ENCODE measurements around the gene KRT14. TPM values are rescaled to one million over a fixed set of nuclear protein-coding genes. Genes with fewer than 3 reads are reported as not detected.
A peak's percentile ranks its signal among the peaks of the same experiment; 100 is the strongest.

Gene KRT14
- total RNA-seq, 4 donors from 2014 or later = 115 to 7,717 (median 1,579) TPM

GRCh38 chr17:41549596-41550039 lies 37.1 kb downstream of the KRT14 start:
- 52 to 62% methylated on average over 8 of the region's 8 CpGs for WGBS, 2 donors
- no peak for TF ChIP-seq CTCF (IDR thresholded peaks at IDR 0.05)
- no peak for TF ChIP-seq POLR2A (IDR thresholded peaks at IDR 0.05)
- H3K27me3 ChIP-seq = no peaks in the 10 kb centered on the region
- H3K27ac ChIP-seq = peak overlapping the region; percentile 86 to 93 (median 88)
- no peak for DNase-seq
- intact Hi-C loops (cut with DNase I) = loop anchor here (5.0 to 10.0 kb wide), 3 partner anchors 95 to 645 kb away; no protein-coding TSS in a partner anchor
- no peaks in the 10 kb centered on the region for H3K9me3 ChIP-seq
- H3K4me1 ChIP-seq = peaks cover 22 to 48% (median 30%) of the 10 kb centered on the region in 3 donors
- no peaks in the 10 kb centered on the region for H3K36me3 ChIP-seq
- H3K4me3 ChIP-seq = no peak overlapping the region

GRCh38 chr17:41548844-41549595 lies 37.7 kb downstream of the KRT14 start:
- no peaks in the 10 kb centered on the region for H3K27me3 ChIP-seq
- H3K36me3 ChIP-seq = no peaks in the 10 kb centered on the region
- peak overlapping the region; percentile 86 to 93 (median 88) for H3K27ac ChIP-seq
- H3K4me1 ChIP-seq = peaks cover 22 to 47% (median 31%) of the 10 kb centered on the region in 3 donors
- DNase-seq = no peak
- WGBS, 2 donors = 1 to 4% methylated on average over 7 to 12 of the region's 25 CpGs
- peak in 1 of 4 donors; percentile 21 for TF ChIP-seq POLR2A (IDR thresholded peaks at IDR 0.05)
- TF ChIP-seq CTCF (IDR thresholded peaks at IDR 0.05) = peak; percentile 79 to 93 (median 86)
- peak overlapping the region; percentile 5 to 60 (median 37) for H3K4me3 ChIP-seq
- H3K9me3 ChIP-seq = no peaks in the 10 kb centered on the region
- intact Hi-C loops (cut with DNase I) = loop anchor here (5.0 to 10.0 kb wide), 2 partner anchors 113 to 644 kb away; no protein-coding TSS in a partner anchor

- DNase-seq = no peak
- TF ChIP-seq CTCF (IDR thresholded peaks at IDR 0.05) (peak in 1 of 6 experiments; percentile 4), POLR2A (IDR thresholded peaks at IDR 0.05) (no peak)
- H3K36me3 ChIP-seq = no peaks in the 10 kb centered on the region
- H3K27me3 ChIP-seq = no peaks in the 10 kb centered on the region
- peaks cover 22 to 46% (median 31%) of the 10 kb centered on the region in 3 donors for H3K4me1 ChIP-seq
- no peaks in the 10 kb centered on the region for H3K9me3 ChIP-seq
- intact Hi-C loops (cut with DNase I) = loop anchor here (5.0 to 10.0 kb wide), 2 partner anchors 114 to 643 kb away; no protein-coding TSS in a partner anchor
- WGBS, 2 donors = 4 to 21% methylated on average over 5 to 8 of the region's 23 CpGs
- peak overlapping the region; percentile 5 to 60 (median 37) for H3K4me3 ChIP-seq
- peak overlapping the region; percentile 86 to 93 (median 88) for H3K27ac ChIP-seq
These were observed 38.5 kb downstream of the KRT14 start for GRCh38 chr17:41547921-41548843.

GRCh38 chr17:41547378-41547841 lies 39.3 kb downstream of the KRT14 start:
- DNase-seq = no peak
- no peaks in the 10 kb centered on the region for H3K9me3 ChIP-seq
- H3K4me3 ChIP-seq = peak overlapping the region in 3 of 4 donors; percentile 2 to 60 (median 39)
- H3K27me3 ChIP-seq = no peaks in the 10 kb centered on the region
- TF ChIP-seq POLR2A (IDR thresholded peaks at IDR 0.05) (no peak), CTCF (IDR thresholded peaks at IDR 0.05) (peak in 1 of 6 experiments; percentile 3)
- 31 to 49% methylated on average over 5 to 6 of the region's 9 CpGs for WGBS, 2 donors
- no peaks in the 10 kb centered on the region for H3K36me3 ChIP-seq
- peaks cover 22 to 46% (median 31%) of the 10 kb centered on the region in 3 donors for H3K4me1 ChIP-seq
- intact Hi-C loops (cut with DNase I) = loop anchor here (5.0 to 10.0 kb wide), 2 partner anchors 115 to 643 kb away; no protein-coding TSS in a partner anchor
- peak overlapping the region; percentile 86 to 93 (median 88) for H3K27ac ChIP-seq

Measured in esophagus squamous epithelium (tissue), 5 donors.